ENCODE measurements around the gene LARP7.
"Not testable (repeated sequence)": the region's sequence is repeated elsewhere in the genome, so short reads cannot be mapped to it uniquely, and the experiment has no call there.

Gene LARP7

DNA sequence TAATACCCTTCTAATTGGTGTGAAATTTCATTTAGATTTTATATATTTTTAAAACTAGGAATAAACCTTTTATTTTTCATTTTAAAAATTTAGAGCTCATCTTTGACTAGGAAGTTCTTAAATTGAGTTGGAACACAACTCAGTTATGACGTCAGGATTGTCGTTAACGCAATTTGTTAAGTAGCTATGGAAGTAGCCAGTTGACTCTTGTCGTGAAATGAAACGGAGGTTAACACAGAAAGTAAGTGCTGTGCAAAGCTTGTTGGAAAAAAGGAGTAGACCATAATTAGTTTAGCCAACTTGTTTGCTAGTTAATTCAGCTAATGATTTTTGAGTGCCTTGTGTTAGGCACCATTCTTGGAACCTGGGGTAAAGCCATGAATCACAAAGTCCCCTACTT is 18.3 kb downstream of the LARP7 start:
- H3K4me3 ChIP-seq (ENCODE audit: low read depth, low read length): no peak overlapping the region
- no peak for TF ChIP-seq ZNF600 (tag by site-specific recombination; IDR thresholded peaks at IDR 0.05)
- no peak for TF ChIP-seq ZNF529 (tag by site-specific recombination; IDR thresholded peaks at IDR 0.05; ENCODE audit: insufficient replicate concordance)
- TF ChIP-seq TRIM28 (IDR thresholded peaks at IDR 0.05; ENCODE audit: borderline replicate concordance, low read length): no peak
- no peak for TF ChIP-seq ZNF24 (tag by site-specific recombination; IDR thresholded peaks at IDR 0.05)
- no peak for TF ChIP-seq ZNF777 (tag by site-specific recombination; IDR thresholded peaks at IDR 0.05; ENCODE audit: borderline replicate concordance)
- no peak for TF ChIP-seq ZNF354C (tag by site-specific recombination; IDR thresholded peaks at IDR 0.05; ENCODE audit: borderline replicate concordance, low read depth)
- TF ChIP-seq WT1 (tag by site-specific recombination; IDR thresholded peaks at IDR 0.05): no peak
- no peak for TF ChIP-seq ZNF501 (tag by site-specific recombination; IDR thresholded peaks at IDR 0.05)
- TF ChIP-seq, protein P1, sequence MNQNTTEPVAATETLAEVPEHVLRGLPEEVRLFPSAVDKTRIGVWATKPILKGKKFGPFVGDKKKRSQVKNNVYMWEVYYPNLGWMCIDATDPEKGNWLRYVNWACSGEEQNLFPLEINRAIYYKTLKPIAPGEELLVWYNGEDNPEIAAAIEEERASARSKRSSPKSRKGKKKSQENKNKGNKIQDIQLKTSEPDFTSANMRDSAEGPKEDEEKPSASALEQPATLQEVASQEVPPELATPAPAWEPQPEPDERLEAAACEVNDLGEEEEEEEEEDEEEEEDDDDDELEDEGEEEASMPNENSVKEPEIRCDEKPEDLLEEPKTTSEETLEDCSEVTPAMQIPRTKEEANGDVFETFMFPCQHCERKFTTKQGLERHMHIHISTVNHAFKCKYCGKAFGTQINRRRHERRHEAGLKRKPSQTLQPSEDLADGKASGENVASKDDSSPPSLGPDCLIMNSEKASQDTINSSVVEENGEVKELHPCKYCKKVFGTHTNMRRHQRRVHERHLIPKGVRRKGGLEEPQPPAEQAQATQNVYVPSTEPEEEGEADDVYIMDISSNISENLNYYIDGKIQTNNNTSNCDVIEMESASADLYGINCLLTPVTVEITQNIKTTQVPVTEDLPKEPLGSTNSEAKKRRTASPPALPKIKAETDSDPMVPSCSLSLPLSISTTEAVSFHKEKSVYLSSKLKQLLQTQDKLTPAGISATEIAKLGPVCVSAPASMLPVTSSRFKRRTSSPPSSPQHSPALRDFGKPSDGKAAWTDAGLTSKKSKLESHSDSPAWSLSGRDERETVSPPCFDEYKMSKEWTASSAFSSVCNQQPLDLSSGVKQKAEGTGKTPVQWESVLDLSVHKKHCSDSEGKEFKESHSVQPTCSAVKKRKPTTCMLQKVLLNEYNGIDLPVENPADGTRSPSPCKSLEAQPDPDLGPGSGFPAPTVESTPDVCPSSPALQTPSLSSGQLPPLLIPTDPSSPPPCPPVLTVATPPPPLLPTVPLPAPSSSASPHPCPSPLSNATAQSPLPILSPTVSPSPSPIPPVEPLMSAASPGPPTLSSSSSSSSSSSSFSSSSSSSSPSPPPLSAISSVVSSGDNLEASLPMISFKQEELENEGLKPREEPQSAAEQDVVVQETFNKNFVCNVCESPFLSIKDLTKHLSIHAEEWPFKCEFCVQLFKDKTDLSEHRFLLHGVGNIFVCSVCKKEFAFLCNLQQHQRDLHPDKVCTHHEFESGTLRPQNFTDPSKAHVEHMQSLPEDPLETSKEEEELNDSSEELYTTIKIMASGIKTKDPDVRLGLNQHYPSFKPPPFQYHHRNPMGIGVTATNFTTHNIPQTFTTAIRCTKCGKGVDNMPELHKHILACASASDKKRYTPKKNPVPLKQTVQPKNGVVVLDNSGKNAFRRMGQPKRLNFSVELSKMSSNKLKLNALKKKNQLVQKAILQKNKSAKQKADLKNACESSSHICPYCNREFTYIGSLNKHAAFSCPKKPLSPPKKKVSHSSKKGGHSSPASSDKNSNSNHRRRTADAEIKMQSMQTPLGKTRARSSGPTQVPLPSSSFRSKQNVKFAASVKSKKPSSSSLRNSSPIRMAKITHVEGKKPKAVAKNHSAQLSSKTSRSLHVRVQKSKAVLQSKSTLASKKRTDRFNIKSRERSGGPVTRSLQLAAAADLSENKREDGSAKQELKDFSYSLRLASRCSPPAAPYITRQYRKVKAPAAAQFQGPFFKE (tag by site-specific recombination; IDR thresholded peaks at IDR 0.05; ENCODE audit: borderline replicate concordance): no peak
- no peak for TF ChIP-seq ZNF555 (tag by site-specific recombination; conservative IDR thresholded peaks at IDR 0.05)
- TF ChIP-seq ZNF677 (tag by site-specific recombination; IDR thresholded peaks at IDR 0.05): no peak
- peaks cover 15 to 67% of the 10 kb centered on the region in 2 experiments for H3K36me3 ChIP-seq (ENCODE audit: control insufficient read depth in 2 of 2, insufficient read depth in 1 of 2, low read length in 2 of 2)
- ChIA-PET CTCF (interaction anchor here (1.0 to 1.7 kb wide), 2 partner anchors 107 to 110 kb away, joined by 3 to 10 read pairs; no protein-coding TSS in a partner anchor), POLR2A (interaction anchor here (0.7 kb wide), 1 partner anchor 9 kb away, joined by 3 read pairs; no protein-coding TSS in a partner anchor)
- no peaks in the 10 kb centered on the region for H3K9me3 ChIP-seq (ENCODE audit: control insufficient read depth, insufficient read depth, low read depth, low read length)
- H3K4me1 ChIP-seq (ENCODE audit: control insufficient read depth, insufficient read depth, low read length): no peaks in the 10 kb centered on the region
- H3K27ac ChIP-seq (ENCODE audit: extremely low read depth, low read depth, low read length): no peak overlapping the region

DNA sequence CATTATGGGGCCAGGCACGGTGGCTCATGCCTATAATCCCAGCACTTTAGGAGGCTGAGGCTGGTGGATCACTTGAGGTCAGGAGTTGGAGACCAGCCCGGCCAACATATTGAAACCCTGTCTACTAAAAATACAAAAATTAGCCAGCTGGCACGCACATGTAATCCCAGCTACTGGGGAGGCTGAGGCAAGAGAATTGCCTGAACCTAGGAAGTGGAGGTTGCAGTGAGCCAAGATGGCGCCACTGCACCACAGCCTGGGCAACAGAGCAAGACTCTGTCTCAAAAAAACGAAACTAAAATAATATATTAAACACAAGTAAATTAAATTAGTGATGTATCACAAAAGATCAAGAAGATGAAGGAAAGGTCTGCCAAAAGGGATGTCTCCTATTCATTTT is 19.2 kb downstream of the LARP7 start:
- H3K27ac ChIP-seq (ENCODE audit: extremely low read depth, low read depth, low read length); H3K4me3 ChIP-seq (ENCODE audit: low read depth, low read length); H3K4me1 ChIP-seq (ENCODE audit: control insufficient read depth, insufficient read depth, low read length); POLR2A ChIA-PET; H3K9me3 ChIP-seq (ENCODE audit: control insufficient read depth, insufficient read depth, low read depth, low read length): not testable (repeated sequence)
- H3K36me3 ChIP-seq (ENCODE audit: control insufficient read depth in 2 of 2, insufficient read depth in 1 of 2, low read length in 2 of 2): peaks cover 15 to 60% of the 10 kb centered on the region in 2 experiments
- CTCF ChIA-PET: interaction anchor here (1.2 to 1.7 kb wide), 2 partner anchors 104 to 106 kb away, joined by 4 to 10 read pairs; no protein-coding TSS in a partner anchor

DNA sequence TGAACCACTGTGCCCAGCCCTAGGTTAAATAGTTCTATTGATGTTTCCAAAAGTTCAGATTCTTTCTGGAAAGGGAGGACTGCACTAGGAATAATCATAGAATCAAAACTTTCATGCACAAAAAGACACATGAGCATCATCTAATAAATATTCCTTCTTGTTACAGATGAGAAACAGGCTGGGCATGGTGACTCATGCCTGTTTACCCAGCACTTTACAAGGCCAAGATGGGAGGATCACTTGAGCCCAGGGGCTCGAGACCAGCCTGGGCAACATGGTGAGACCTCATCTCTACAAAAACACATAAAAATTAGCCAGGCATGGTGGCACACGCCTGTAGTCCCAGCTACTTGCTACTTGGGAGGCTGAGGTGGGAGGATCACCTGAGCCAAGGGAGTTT is 27.7 kb downstream of the LARP7 start:
- ChIA-PET POLR2A (no interaction called here), CTCF (no interaction called here)
- no peak overlapping the region for H3K27ac ChIP-seq (ENCODE audit: extremely low read depth, low read depth, low read length)
- TF ChIP-seq ZNF747 (tag by site-specific recombination; IDR thresholded peaks at IDR 0.05) (no peak), ZFHX2 (tag by site-specific recombination; conservative IDR thresholded peaks at IDR 0.05) (no peak), ZNF19 (tag by site-specific recombination; IDR thresholded peaks at IDR 0.05; ENCODE audit: low read depth) (no peak), ZNF248 (tag by site-specific recombination; IDR thresholded peaks at IDR 0.05) (no peak), ZNF561 (tag by site-specific recombination; IDR thresholded peaks at IDR 0.05; ENCODE audit: borderline replicate concordance) (no peak), ZNF184 (tag by site-specific recombination; IDR thresholded peaks at IDR 0.05) (no peak), ZNF585B (tag by site-specific recombination; IDR thresholded peaks at IDR 0.05) (no peak), ZNF324 (tag by site-specific recombination; IDR thresholded peaks at IDR 0.05) (no peak), ZNF660 (tag by site-specific recombination; IDR thresholded peaks at IDR 0.05) (no peak), ZNF302 (tag by site-specific recombination; IDR thresholded peaks at IDR 0.05; ENCODE audit: low read depth) (no peak), FEZF1 (tag by site-specific recombination; IDR thresholded peaks at IDR 0.05) (no peak)
- TF ChIP-seq, protein P2, sequence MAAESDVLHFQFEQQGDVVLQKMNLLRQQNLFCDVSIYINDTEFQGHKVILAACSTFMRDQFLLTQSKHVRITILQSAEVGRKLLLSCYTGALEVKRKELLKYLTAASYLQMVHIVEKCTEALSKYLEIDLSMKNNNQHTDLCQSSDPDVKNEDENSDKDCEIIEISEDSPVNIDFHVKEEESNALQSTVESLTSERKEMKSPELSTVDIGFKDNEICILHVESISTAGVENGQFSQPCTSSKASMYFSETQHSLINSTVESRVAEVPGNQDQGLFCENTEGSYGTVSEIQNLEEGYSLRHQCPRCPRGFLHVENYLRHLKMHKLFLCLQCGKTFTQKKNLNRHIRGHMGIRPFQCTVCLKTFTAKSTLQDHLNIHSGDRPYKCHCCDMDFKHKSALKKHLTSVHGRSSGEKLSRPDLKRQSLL (tag by site-specific recombination; IDR thresholded peaks at IDR 0.05): no peak
- TF ChIP-seq, protein P3, sequence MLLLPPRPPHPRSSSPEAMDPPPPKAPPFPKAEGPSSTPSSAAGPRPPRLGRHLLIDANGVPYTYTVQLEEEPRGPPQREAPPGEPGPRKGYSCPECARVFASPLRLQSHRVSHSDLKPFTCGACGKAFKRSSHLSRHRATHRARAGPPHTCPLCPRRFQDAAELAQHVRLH (tag by site-specific recombination; IDR thresholded peaks at IDR 0.05): no peak
- TF ChIP-seq, protein P4, sequence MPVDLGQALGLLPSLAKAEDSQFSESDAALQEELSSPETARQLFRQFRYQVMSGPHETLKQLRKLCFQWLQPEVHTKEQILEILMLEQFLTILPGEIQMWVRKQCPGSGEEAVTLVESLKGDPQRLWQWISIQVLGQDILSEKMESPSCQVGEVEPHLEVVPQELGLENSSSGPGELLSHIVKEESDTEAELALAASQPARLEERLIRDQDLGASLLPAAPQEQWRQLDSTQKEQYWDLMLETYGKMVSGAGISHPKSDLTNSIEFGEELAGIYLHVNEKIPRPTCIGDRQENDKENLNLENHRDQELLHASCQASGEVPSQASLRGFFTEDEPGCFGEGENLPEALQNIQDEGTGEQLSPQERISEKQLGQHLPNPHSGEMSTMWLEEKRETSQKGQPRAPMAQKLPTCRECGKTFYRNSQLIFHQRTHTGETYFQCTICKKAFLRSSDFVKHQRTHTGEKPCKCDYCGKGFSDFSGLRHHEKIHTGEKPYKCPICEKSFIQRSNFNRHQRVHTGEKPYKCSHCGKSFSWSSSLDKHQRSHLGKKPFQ (tag by site-specific recombination; IDR thresholded peaks at IDR 0.05): no peak
- no peak overlapping the region for H3K4me3 ChIP-seq (ENCODE audit: low read depth, low read length)
- H3K36me3 ChIP-seq (ENCODE audit: control insufficient read depth in 2 of 2, insufficient read depth in 1 of 2, low read length in 2 of 2): no peaks in the 10 kb centered on the region
- H3K9me3 ChIP-seq (ENCODE audit: control insufficient read depth, insufficient read depth, low read depth, low read length): no peaks in the 10 kb centered on the region
- no peaks in the 10 kb centered on the region for H3K4me1 ChIP-seq (ENCODE audit: control insufficient read depth, insufficient read depth, low read length)

Data from HEK293 (cell line).